Ecto neural progenitor cell (in vitro differentiated cells): Measurements from ENCODE around the gene TCP11L1.
"Not testable (repeated sequence)": the region's sequence is repeated elsewhere in the genome, so short reads cannot be mapped to it uniquely, and the experiment has no call there.

Source experiments
- DNase-seq: peaks from one replicate; pipeline ENCODE4 v3.0.0-alpha.2; 2018; ENCODE audit warnings: low spot score

TCP11L1 gene

GRCh38 chr11:33029218-33029617 lies 10.2 kb upstream of the TCP11L1 start:
- DNase-seq, result not testable (repeated sequence)

- DNase-seq, result no peak
Observed at GRCh38 chr11:33033493-33033892, 5.9 kb upstream of the TCP11L1 start.

GRCh38 chr11:33035011-33035410 lies 4.4 kb upstream of the TCP11L1 start:
- DNase-seq, result no peak

- DNase-seq, result no peak
Observed at GRCh38 chr11:33040033-33040861, 875 bp downstream of the TCP11L1 start.

- no peak for DNase-seq
Observed at GRCh38 chr11:33040862-33041453, 1.6 kb downstream of the TCP11L1 start.

GRCh38 chr11:33043221-33043830 lies 4.0 kb downstream of the TCP11L1 start:
- DNase-seq, result no peak

GRCh38 chr11:33044285-33044756 lies 4.9 kb downstream of the TCP11L1 start:
- no peak for DNase-seq

- DNase-seq, result no peak
Observed at GRCh38 chr11:33045551-33046255, 6.3 kb downstream of the TCP11L1 start.

- not testable (repeated sequence) for DNase-seq
Observed at GRCh38 chr11:33048701-33049100, 9.3 kb downstream of the TCP11L1 start.

GRCh38 chr11:33049565-33050408 lies 10.4 kb downstream of the TCP11L1 start:
- not testable (repeated sequence) for DNase-seq

- DNase-seq, result no peak
Observed at GRCh38 chr11:33052231-33052630, 12.9 kb downstream of the TCP11L1 start.

GRCh38 chr11:33055375-33055774 lies 16.0 kb downstream of the TCP11L1 start:
- no peak for DNase-seq

- no peak for DNase-seq
Observed at GRCh38 chr11:33057284-33057683, 17.9 kb downstream of the TCP11L1 start.

GRCh38 chr11:33059331-33060007 lies 20.1 kb downstream of the TCP11L1 start:
- no peak for DNase-seq

- DNase-seq, result no peak
Observed at GRCh38 chr11:33060271-33060670, 20.9 kb downstream of the TCP11L1 start.

- DNase-seq, result no peak
Observed at GRCh38 chr11:33062137-33062536, 22.8 kb downstream of the TCP11L1 start.

- no peak for DNase-seq
Observed at GRCh38 chr11:33063326-33063881, 24.0 kb downstream of the TCP11L1 start.

- DNase-seq, result no peak
Observed at GRCh38 chr11:33064033-33064825, 24.9 kb downstream of the TCP11L1 start.

- no peak for DNase-seq
Observed at GRCh38 chr11:33064866-33065265, 25.5 kb downstream of the TCP11L1 start.
